Measurements from ENCODE around the gene CCDC91. TPM values are rescaled to one million over a fixed set of nuclear protein-coding genes. Genes with fewer than 3 reads are reported as not detected.
"Not testable (repeated sequence)": the region's sequence is repeated elsewhere in the genome, so short reads cannot be mapped to it uniquely, and the experiment has no call there.

Gene CCDC91
- total and polyA plus RNA-seq, 2 donors from 2014 or later = 17.5 to 35.7 TPM

- Histone ChIP-seq H3K27ac (ENCODE audit: low read depth in 2 of 2, low read length in 2 of 2) (no peak overlapping the region), H3K4me1 (ENCODE audit: control insufficient read depth in 2 of 3, insufficient read depth in 2 of 3, low read depth in 1 of 3, low read length in 3 of 3) (no peaks in the 10 kb centered on the region), H3K9me3 (ENCODE audit: control insufficient read depth in 2 of 3, insufficient read depth in 1 of 3, low read length in 3 of 3) (no peaks in the 10 kb centered on the region), H3K4me3 (ENCODE audit: low read length in 3 of 3) (no peak overlapping the region), H3K9ac (ENCODE audit: low read length in 3 of 3) (no peak overlapping the region), H3K27me3 (ENCODE audit: control insufficient read depth, insufficient read depth, low read length) (no peaks in the 10 kb centered on the region), H3K36me3 (ENCODE audit: control insufficient read depth in 2 of 3, insufficient read depth in 3 of 3, low read length in 3 of 3) (no peaks in the 10 kb centered on the region)
- intact Hi-C loops (cut with DNase I) = no loop called here
- no peak for TF ChIP-seq CTCF (IDR thresholded peaks at IDR 0.05; ENCODE audit: borderline replicate concordance, extremely low read depth, insufficient read depth)
- FAIRE-seq = no peak
- no peak for DNase-seq
These were observed 137.5 kb downstream of the CCDC91 start for GRCh38 chr12:28327722-28328121.

- no peak overlapping the region for H3K27ac ChIP-seq (ENCODE audit: low read depth in 2 of 2, low read length in 2 of 2)
These were observed 138.7 kb downstream of the CCDC91 start for GRCh38 chr12:28328967-28329366.

GRCh38 chr12:28329727-28330126, 139.5 kb downstream of the CCDC91 start:
- H3K27me3 ChIP-seq (ENCODE audit: control insufficient read depth, insufficient read depth, low read length); H3K9ac ChIP-seq (ENCODE audit: low read length in 3 of 3); FAIRE-seq; H3K36me3 ChIP-seq (ENCODE audit: control insufficient read depth in 2 of 3, insufficient read depth in 3 of 3, low read length in 3 of 3); H3K4me3 ChIP-seq (ENCODE audit: low read length in 3 of 3); H3K9me3 ChIP-seq (ENCODE audit: control insufficient read depth in 2 of 3, insufficient read depth in 1 of 3, low read length in 3 of 3); DNase-seq; intact Hi-C loops (cut with DNase I); H3K27ac ChIP-seq (ENCODE audit: low read depth in 2 of 2, low read length in 2 of 2); H3K4me1 ChIP-seq (ENCODE audit: control insufficient read depth in 2 of 3, insufficient read depth in 2 of 3, low read depth in 1 of 3, low read length in 3 of 3): not testable (repeated sequence)

More at GRCh38 chr12:28328967-28329366, 138.7 kb downstream of the CCDC91 start:
- FAIRE-seq = no peak
- Histone ChIP-seq H3K4me3 (ENCODE audit: low read length in 3 of 3) (no peak overlapping the region), H3K36me3 (ENCODE audit: control insufficient read depth in 2 of 3, insufficient read depth in 3 of 3, low read length in 3 of 3) (no peaks in the 10 kb centered on the region), H3K9ac (ENCODE audit: low read length in 3 of 3) (no peak overlapping the region), H3K9me3 (ENCODE audit: control insufficient read depth in 2 of 3, insufficient read depth in 1 of 3, low read length in 3 of 3) (no peaks in the 10 kb centered on the region), H3K4me1 (ENCODE audit: control insufficient read depth in 2 of 3, insufficient read depth in 2 of 3, low read depth in 1 of 3, low read length in 3 of 3) (no peaks in the 10 kb centered on the region), H3K27me3 (ENCODE audit: control insufficient read depth, insufficient read depth, low read length) (no peaks in the 10 kb centered on the region)
- TF ChIP-seq CTCF (IDR thresholded peaks at IDR 0.05; ENCODE audit: borderline replicate concordance, extremely low read depth, insufficient read depth) = no peak
- DNase-seq = no peak
- intact Hi-C loops (cut with DNase I) = no loop called here

GRCh38 chr12:28330232-28330631, 140.0 kb downstream of the CCDC91 start:
- H3K36me3 ChIP-seq (ENCODE audit: control insufficient read depth in 2 of 3, insufficient read depth in 3 of 3, low read length in 3 of 3); H3K9me3 ChIP-seq (ENCODE audit: control insufficient read depth in 2 of 3, insufficient read depth in 1 of 3, low read length in 3 of 3); FAIRE-seq; DNase-seq; H3K4me3 ChIP-seq (ENCODE audit: low read length in 3 of 3); H3K27me3 ChIP-seq (ENCODE audit: control insufficient read depth, insufficient read depth, low read length); intact Hi-C loops (cut with DNase I); H3K9ac ChIP-seq (ENCODE audit: low read length in 3 of 3); H3K27ac ChIP-seq (ENCODE audit: low read depth in 2 of 2, low read length in 2 of 2); H3K4me1 ChIP-seq (ENCODE audit: control insufficient read depth in 2 of 3, insufficient read depth in 2 of 3, low read depth in 1 of 3, low read length in 3 of 3): not testable (repeated sequence)

- H3K9me3 ChIP-seq (ENCODE audit: control insufficient read depth in 2 of 3, insufficient read depth in 1 of 3, low read length in 3 of 3) = no peaks in the 10 kb centered on the region
- no peak overlapping the region for H3K27ac ChIP-seq (ENCODE audit: low read depth in 2 of 2, low read length in 2 of 2)
- DNase-seq = no peak
- H3K4me1 ChIP-seq (ENCODE audit: control insufficient read depth in 2 of 3, insufficient read depth in 2 of 3, low read depth in 1 of 3, low read length in 3 of 3) = no peaks in the 10 kb centered on the region
- no peaks in the 10 kb centered on the region for H3K27me3 ChIP-seq (ENCODE audit: control insufficient read depth, insufficient read depth, low read length)
- no peaks in the 10 kb centered on the region for H3K36me3 ChIP-seq (ENCODE audit: control insufficient read depth in 2 of 3, insufficient read depth in 3 of 3, low read length in 3 of 3)
- intact Hi-C loops (cut with DNase I) = no loop called here
- no peak for FAIRE-seq
- H3K9ac ChIP-seq (ENCODE audit: low read length in 3 of 3) = no peak overlapping the region
- TF ChIP-seq CTCF (IDR thresholded peaks at IDR 0.05; ENCODE audit: borderline replicate concordance, extremely low read depth, insufficient read depth) = no peak
- no peak overlapping the region for H3K4me3 ChIP-seq (ENCODE audit: low read length in 3 of 3)
These were observed 140.9 kb downstream of the CCDC91 start for GRCh38 chr12:28331130-28331529.

All from kidney (tissue), 14 donors.